ENCODE data around the gene BACH1. TPM values are rescaled to one million over a fixed set of nuclear protein-coding genes. Genes with fewer than 3 reads are reported as not detected.

BACH1 gene
- total RNA-seq, 1 donor from 2014 or later = 152 TPM

- POLR2A ChIA-PET = no interaction called here
- Mint-ChIP-seq H3K27ac (no peak overlapping the region), H3K36me3 (ENCODE audit: low read depth) (peaks cover 8% of the 10 kb centered on the region), H3K27me3 (no peaks in the 10 kb centered on the region), H3K4me1 (no peaks in the 10 kb centered on the region), H3K4me3 (no peak overlapping the region), H3K9me3 (peaks cover 3% of the 10 kb centered on the region)
- no peak for TF ChIP-seq CTCF (IDR thresholded peaks at IDR 0.05)
- intact Hi-C loops (cut with micrococcal nuclease) = no loop called here
- no peak for DNase-seq
- ATAC-seq (ENCODE audit: low read depth) = no peak
- CTCF ChIA-PET = no interaction called here
Measured at GRCh38 chr21:29389136-29389535, 90.4 kb downstream of the BACH1 start.

GRCh38 chr21:29390778-29391177 lies 92.1 kb downstream of the BACH1 start:
- intact Hi-C loops (cut with micrococcal nuclease) = no loop called here
- H3K27ac Mint-ChIP-seq = no peak overlapping the region
- no peaks in the 10 kb centered on the region for H3K27me3 Mint-ChIP-seq
- ChIA-PET CTCF (no interaction called here), POLR2A (interaction anchor here (0.6 kb wide), 1 partner anchor 91 kb away, joined by 3 read pairs; no protein-coding TSS in a partner anchor)
- ATAC-seq (ENCODE audit: low read depth) (no peak), DNase-seq (no peak)
- H3K36me3 Mint-ChIP-seq (ENCODE audit: low read depth) = peaks cover 11% of the 10 kb centered on the region
- no peaks in the 10 kb centered on the region for H3K4me1 Mint-ChIP-seq
- peaks cover 3% of the 10 kb centered on the region for H3K9me3 Mint-ChIP-seq
- no peak overlapping the region for H3K4me3 Mint-ChIP-seq
- no peak for TF ChIP-seq CTCF (IDR thresholded peaks at IDR 0.05)

GRCh38 chr21:29394051-29394450 lies 95.3 kb downstream of the BACH1 start:
- no peak for DNase-seq
- ATAC-seq (ENCODE audit: low read depth) = no peak
- ChIA-PET CTCF (no interaction called here), POLR2A (interaction anchor here (0.6 kb wide), 1 partner anchor 289 kb away, joined by 3 read pairs; no protein-coding TSS in a partner anchor)
- peaks cover 32% of the 10 kb centered on the region for H3K36me3 Mint-ChIP-seq (ENCODE audit: low read depth)
- TF ChIP-seq CTCF (IDR thresholded peaks at IDR 0.05) = no peak
- no peak overlapping the region for H3K4me3 Mint-ChIP-seq
- no peaks in the 10 kb centered on the region for H3K4me1 Mint-ChIP-seq
- no peak overlapping the region for H3K27ac Mint-ChIP-seq
- intact Hi-C loops (cut with micrococcal nuclease) = no loop called here
- H3K9me3 Mint-ChIP-seq = peaks cover 15% of the 10 kb centered on the region
- no peaks in the 10 kb centered on the region for H3K27me3 Mint-ChIP-seq

Other genes starting within 250 kb of the BACH1 start
- gene CCT8, start 225.3 kb upstream of the BACH1 start, total RNA-seq = 170 and 179 TPM in 2 replicates
- gene MAP3K7CL, start 168.3 kb upstream of the BACH1 start, total RNA-seq = 7.9 and 11.4 TPM in 2 replicates

Data from activated B cell treated with CpG ODN at 0.5 μM for 24 hours (primary cell).